Skeletal muscle cell (primary cell): ENCODE results near the gene PDCD11.
"Not testable (repeated sequence)": the region's sequence is repeated elsewhere in the genome, so short reads cannot be mapped to it uniquely, and the experiment has no call there.

Source experiments
- DNase-seq: peaks from one replicate; pipeline ENCODE4 v3.0.0-alpha.2; 2010; ENCODE audit warnings: low read depth
- H3K4me3 ChIP-seq: 2 replicates; pipeline ENCODE4 v1.5.1; 2011; ENCODE audit warnings: low read depth, mild to moderate bottlenecking, control low read depth, low read length, moderate library complexity

Gene PDCD11

GRCh38 chr10:103469201-103469600 is 72.8 kb downstream of the PDCD11 start:
- DNase-seq: no peak
- H3K4me3 ChIP-seq: no peak overlapping the region

DNA sequence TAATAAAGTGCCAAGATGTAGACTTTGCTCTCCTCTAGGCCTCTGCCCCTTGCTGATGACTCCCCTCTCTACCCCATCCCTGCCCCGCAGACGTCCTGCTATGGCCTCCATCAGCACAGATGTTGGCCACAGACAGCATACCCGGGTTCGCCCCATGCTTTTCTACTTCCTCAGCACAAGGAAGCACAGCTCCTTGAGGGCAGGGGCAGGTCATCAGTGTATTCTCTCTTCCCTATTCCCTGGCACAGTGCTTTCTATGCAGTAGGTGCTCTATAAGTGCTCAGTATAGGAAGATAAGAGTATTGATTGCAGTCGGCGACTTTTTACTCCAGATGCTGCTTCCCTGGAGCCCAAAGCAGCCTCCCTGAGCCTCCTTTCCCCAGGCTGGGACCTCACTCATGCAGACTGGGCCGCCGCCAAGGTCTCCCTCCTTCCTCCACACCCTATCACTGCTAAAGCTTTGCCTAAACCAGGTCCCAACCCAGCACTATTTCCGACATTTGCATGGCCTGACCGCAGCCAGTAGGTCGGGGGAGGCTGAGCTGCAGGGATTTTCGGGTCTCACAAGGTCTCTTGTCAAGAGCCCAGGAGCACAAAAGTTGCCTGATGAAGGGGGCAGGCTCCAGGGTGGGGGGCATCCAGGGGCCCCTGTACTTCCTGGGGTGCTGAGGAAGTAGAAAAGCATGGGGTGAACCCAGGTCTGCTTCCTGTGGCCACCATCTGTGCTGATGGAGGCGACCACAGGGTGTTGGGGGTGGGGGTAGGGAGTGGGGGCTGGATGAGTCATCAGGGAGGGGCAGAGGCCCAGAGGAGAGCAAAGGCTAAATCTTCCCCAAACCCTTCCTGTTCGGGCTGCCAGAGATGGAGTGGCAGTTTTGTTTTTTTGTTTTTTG is 74.6 kb downstream of the PDCD11 start:
- DNase-seq: no peak
- no peak overlapping the region for H3K4me3 ChIP-seq

DNA sequence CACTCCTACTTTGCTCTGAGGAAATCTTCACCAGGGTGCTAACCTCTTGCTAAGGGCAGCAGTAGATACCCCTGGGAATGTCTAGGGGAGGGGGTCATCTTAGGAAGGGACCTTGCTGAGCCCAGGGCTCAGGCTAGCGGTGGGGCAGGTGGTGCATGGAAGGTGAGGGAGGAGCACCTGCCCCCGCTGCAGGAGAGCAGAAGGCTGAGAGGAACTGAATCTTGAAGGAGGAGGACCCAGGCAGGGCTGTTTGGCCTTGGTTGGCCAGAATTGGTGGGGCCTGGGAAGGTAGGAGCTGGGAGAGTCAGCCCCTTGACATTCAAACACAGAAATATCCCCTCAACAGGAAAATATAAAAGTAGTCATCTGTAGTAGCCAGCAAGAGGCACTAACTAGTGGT is 75.6 kb downstream of the PDCD11 start:
- no peak overlapping the region for H3K4me3 ChIP-seq
- no peak for DNase-seq

DNA sequence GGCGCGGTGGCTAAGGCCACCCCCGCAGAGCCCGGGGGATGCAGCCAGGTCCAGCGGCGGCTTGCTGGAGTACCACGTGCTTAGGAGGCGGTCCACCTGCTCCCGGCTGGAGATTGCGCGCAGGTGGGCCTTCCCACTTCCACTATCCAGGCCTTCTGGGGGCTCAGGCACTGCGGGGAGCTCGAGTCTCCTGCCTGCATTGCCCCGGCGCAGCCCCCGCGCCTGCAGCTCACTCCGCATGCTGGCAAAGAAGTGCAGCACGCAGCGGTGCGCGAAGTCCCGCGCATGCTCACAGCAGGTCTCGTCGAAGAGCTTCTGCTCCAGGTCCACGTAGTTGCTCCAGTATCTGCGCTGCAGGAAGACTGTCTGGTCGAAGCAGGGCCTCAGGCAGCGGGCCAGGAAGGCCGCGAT is 76.8 kb downstream of the PDCD11 start:
- H3K4me3 ChIP-seq: no peak overlapping the region

DNA sequence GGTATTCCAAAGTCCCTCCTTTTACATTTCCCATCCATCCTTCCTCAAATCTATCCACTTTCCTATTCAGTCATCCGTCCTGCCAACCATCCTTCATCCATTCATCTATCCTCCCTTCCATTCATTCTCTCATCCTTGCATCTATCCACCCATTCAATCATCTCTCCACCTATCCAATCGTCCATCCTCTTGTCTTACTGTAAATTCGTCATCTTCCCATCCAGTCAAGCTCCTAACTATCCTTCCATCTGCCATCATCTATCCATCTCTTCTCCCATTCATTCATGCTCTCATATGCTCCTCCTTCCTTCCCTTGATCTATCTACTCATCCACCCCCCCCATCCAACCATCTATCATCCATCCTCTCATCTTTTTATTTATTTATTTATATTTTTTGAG is 77.7 kb downstream of the PDCD11 start:
- no peak for DNase-seq
- no peak overlapping the region for H3K4me3 ChIP-seq

More for the DNA sequence above, 76.8 kb downstream of the PDCD11 start:
- DNase-seq: no peak

DNA sequence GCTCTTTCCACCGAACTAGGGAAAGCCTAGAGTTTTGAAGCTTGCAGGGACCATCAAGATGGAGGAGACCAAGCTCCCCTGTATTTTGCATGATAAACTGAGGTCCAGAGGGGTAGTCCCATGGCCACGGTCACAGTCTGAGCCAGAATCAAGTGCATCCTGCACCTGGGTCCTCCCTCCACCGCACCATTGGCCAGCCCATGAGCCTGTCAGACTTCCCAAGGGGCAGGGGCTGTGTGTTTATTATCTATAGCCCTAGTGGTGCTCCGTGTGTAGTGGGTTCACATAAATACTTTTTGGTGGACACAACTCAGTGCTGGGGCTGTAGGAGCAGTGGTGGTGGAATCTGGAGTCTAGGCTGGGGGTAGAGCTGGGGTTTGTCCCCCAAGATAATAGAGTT is 79.0 kb downstream of the PDCD11 start:
- H3K4me3 ChIP-seq: no peak overlapping the region
- DNase-seq: no peak

DNA sequence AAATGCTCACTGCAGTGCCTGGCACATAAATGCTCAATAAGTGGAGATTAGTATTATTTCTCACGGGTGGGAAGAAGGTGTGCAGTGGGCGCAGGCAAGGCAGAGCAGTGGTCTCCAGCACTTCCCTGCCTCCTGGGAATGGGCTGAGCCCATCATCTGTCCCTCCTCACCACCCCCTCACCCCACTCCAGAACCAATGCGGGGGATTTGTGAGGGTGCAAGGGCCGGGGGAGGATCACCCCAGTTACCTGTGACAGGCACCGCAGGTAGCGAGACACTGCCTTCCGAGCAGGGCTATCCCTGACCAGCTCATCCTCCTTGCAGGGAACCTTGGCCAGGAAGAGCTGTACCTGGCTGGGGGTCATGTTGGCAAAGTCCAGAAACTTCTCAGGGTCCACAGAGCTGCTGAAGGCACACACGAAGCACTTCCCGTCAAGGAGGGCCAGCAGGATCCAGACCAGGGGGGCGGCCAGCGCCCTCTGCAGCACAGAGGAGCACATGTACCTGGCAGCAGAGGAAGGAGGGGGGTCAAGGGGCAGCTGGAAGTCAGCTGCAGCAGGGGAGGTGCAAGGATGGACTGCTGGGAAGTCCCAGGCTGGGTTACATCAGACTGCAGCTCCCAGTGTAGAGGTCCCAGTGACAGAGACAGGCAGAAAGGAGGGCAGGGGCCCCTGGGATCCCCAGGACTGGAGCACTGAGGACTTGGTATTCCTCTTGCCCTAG is 79.8 kb downstream of the PDCD11 start:
- no peak overlapping the region for H3K4me3 ChIP-seq
- no peak for DNase-seq

DNA sequence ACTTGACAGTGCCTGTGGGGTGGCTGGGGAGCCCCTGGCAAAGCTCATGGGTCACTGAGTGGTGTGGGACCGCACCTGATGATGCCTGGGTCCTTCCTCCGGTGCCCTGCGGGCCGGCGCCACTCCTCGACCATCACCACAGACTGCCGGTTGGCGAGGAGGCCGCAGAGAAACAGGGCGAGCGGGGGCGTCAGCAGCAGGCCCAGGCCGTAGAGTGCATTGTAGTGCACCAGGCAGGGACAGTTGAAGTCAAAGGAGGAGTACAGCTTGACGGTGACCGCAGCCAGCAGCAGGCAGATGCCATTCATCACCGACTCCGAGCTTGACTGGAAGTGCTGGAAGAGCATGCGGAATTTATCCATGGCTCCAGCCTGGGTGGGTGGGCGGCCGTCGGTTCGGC is 82.2 kb downstream of the PDCD11 start:
- DNase-seq: no peak
- no peak overlapping the region for H3K4me3 ChIP-seq

- DNase-seq: no peak
- no peak within 1 kb of the TSS for H3K4me3 ChIP-seq
These were observed 82.7 kb downstream of the PDCD11 start, which contains the start of gene CALHM3 for GRCh38 chr10:103479135-103479534. Gene CALHM3, minus strand, starts transcription at chr10:103479240. Its CDS starts 208 bp downstream, at chr10:103479032.

GRCh38 chr10:103480521-103480920 is 84.1 kb downstream of the PDCD11 start:
- no peak overlapping the region for H3K4me3 ChIP-seq
- no peak for DNase-seq

DNA sequence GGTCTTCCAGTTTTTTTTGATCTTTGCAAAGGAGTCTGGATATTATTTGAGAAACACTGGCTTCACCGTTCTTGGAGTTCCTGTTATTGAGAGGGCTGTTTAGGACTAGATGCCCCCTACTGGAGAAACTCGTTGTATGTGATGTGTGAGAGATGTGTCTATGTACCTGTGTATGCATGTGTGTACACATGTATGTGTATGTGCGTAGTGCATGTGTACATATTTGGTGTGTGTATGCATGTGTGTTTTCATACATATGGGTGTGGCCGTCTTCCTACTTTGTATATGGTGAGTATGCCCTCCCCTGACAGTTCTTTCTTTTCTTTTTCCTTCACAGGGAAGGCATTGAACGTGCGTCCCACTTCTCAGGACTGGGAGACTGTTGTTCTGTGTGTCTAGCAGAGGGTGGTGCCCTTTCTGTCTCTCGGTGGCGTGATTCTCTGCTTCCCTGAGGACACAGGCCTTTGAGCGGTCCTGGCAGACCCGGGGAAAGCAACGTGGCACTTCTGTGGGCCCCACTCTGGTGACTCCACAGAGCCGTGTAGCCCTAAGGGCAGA is 85.6 kb downstream of the PDCD11 start:
- DNase-seq: peak; percentile 26
- no peak overlapping the region for H3K4me3 ChIP-seq

DNA sequence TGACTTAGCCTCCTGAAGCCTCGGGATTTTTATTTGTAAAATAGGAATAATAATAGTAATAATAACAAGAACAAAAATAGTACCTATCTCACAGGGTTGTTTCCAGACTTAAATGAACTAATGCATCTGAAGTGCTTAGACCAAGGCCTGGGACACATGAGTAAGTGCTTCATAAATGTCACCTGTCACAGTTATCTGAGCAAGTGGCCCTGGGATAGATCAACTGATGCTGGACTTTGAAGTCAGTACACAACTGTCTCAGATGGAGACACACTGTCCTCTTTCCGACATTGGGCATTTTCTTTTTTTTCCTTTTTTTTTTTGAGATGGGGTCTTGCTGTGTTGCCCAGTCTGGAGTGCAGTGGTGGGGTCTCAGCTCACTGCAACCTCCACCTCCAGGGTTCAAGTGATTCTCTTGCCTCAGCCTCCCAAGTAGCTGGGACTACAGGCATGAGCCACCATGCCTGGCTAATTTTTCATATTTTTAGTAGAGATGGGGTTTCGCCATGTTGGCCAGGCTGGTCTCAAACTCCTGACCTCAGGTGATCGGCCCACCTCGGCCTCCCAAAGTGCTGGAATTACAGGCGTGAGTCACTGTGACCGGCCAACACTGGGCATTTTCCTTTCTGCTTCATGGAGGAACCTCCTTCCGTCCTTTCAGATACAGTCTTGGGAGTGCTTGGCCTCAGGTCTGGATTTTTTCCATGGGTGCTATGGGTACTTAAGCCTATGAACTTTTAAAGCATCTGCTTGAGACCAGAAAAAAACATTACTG is 90.4 kb downstream of the PDCD11 start:
- not testable (repeated sequence) for DNase-seq, H3K4me3 ChIP-seq

- no peak for DNase-seq
- no peak overlapping the region for H3K4me3 ChIP-seq
These were observed 90.9 kb downstream of the PDCD11 start for GRCh38 chr10:103487410-103487708.

GRCh38 chr10:103490986-103491314 is 94.5 kb downstream of the PDCD11 start:
- no peak for DNase-seq

GRCh38 chr10:103491729-103492364 is 95.4 kb downstream of the PDCD11 start:
- DNase-seq: peak; percentile 92
- H3K4me3 ChIP-seq: no peak overlapping the region

More at GRCh38 chr10:103490986-103491314, 94.5 kb downstream of the PDCD11 start:
- H3K4me3 ChIP-seq: no peak overlapping the region

DNA sequence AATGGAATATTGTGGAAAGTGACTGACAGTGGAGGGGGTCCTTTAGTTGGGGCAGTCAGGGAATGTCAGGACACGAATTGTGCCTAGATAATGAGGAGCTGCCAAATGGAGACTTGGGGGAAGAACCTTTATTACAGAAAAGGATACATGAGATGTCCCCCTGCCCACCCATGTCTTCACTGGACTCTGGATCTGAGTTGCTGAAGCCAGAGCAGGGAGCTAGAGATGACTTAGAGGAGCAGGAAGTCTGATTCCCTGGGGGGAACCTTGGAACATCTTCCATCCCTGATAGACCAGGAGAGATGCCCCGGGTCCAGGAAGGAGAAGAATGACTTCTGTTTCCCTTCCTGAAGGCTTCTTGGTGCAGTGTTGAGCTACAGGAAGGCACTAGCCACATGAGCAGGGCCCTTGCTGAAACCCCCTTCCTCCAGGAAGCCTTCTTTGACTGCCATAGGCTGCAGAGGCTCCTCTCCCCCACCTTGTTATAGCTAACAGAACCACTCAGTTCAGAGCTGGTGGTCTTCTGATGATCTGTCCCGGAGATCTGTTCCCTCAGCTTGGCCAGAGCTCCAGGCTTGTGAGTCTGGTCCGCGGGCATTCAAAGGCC is 96.3 kb downstream of the PDCD11 start:
- H3K4me3 ChIP-seq: no peak overlapping the region
- no peak for DNase-seq

DNA sequence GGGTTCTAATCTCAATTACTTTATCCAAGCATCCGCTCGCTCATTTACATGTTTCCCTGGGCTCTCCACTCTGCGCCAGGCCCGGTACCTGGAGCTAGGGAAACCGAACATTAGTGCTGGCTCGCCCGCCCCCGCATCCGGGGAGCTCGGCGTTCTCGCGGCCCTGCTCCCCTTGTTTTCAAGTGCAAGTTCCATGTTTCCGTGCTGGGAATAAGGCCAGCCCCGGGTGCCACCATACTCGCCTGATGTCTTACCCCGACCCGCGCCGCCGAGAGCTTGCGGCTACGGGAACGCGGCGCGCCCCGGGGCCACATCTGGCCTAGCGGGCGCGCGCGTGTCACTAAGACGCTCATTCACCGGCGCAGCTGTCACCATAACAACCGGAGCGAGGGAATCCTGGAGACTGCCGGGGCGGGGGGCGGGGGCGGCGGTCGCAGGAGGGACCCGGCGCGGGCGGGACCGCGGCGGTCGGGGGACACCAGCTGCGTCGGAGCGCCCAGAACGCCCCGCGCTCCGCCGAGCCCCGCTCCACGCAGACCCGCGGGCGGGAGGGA is 97.0 kb downstream of the PDCD11 start, which contains the start of gene NEURL1:
Gene NEURL1, plus strand, starts transcription at position 344 of the 554 bp plus-strand sequence. CDS start 683 bp downstream, outside the sequence.
- DNase-seq: no peak
- H3K4me3 ChIP-seq: peak within 1 kb of the TSS; percentile 42
